K562 (cell line): ENCODE data around the gene RAI14. TPM values are rescaled to one million over a fixed set of nuclear protein-coding genes. Genes with fewer than 3 reads are reported as not detected.
A peak's percentile ranks its signal among the peaks of the same experiment; 100 is the strongest.

Source experiments
- CBX2 ChIP-seq: fragments of 200-600 bp; sonication (generic); IDR thresholded peaks from one replicate; pipeline ENCODE4 v1.6.1; 2012; ENCODE audit warnings: mild to moderate bottlenecking, low read length, inconsistent platforms; ENCODE audit not compliant: insufficient read depth, poor library complexity, severe bottlenecking
- DPF2 ChIP-seq: fragments of 450-650 bp; IDR thresholded peaks from 2 replicates; pipeline ENCODE4 v1.6.1; 2016
- FOS ChIP-seq: IDR thresholded peaks from 3 replicates; pipeline ENCODE4 v1.6.1; 2011; ENCODE audit not compliant: insufficient read length; ENCODE audit errors: extremely low read depth
- KDM5B ChIP-seq: fragments of 200-600 bp; sonication (generic); IDR thresholded peaks from 2 replicates; pipeline ENCODE4 v1.6.1; 2012; ENCODE audit warnings: low read depth, mild to moderate bottlenecking, moderate library complexity, low read length, control low read depth, inconsistent platforms; ENCODE audit not compliant: insufficient replicate concordance
- MAFG ChIP-seq: fragments of 450-650 bp; conservative IDR thresholded peaks from 2 replicates; pipeline ENCODE4 v1.6.1; 2016; ENCODE audit warnings: missing genetic modification characterization, missing compliant biosample characterization
- MAFK ChIP-seq: IDR thresholded peaks from 2 replicates; pipeline ENCODE4 v1.6.1; 2011; ENCODE audit warnings: low read length, improper control_type of control experiment
- NFE2L1 ChIP-seq: fragments of 450-650 bp; IDR thresholded peaks from 2 replicates; pipeline ENCODE4 v1.6.1; 2016; ENCODE audit warnings: missing genetic modification characterization, low read depth, mild to moderate bottlenecking, missing compliant biosample characterization, moderate library complexity, borderline replicate concordance
- NR2C1 ChIP-seq, 2 experiments: fragments of 450-650 bp; IDR thresholded peaks; 2 replicates each; pipeline ENCODE4 v1.6.1; 2017; ENCODE audit warnings: mild to moderate bottlenecking in 2 of 2, antibody characterized with exemption in 1 of 2, inconsistent platforms in 1 of 2, missing compliant biosample characterization in 1 of 2, missing genetic modification characterization in 1 of 2
- POLR2H ChIP-seq: IDR thresholded peaks from 2 replicates; pipeline ENCODE4 v1.6.1; 2016; ENCODE audit warnings: missing genetic modification characterization, low read depth, mild to moderate bottlenecking, control low read depth, missing compliant biosample characterization, moderate library complexity
- SPI1 ChIP-seq: IDR thresholded peaks from 2 replicates; pipeline ENCODE4 v1.6.1; 2011; ENCODE audit warnings: low read depth, low read length, control low read depth, borderline replicate concordance
- TAF15 ChIP-seq: fragments of 200-400 bp; formaldehyde crosslinking; IDR thresholded peaks from 2 replicates; pipeline ENCODE4 v1.6.1; 2017; ENCODE audit warnings: mild to moderate bottlenecking, low read depth, low read length, moderate library complexity
- ZNF124 ChIP-seq: sonication (generic); formaldehyde crosslinking; IDR thresholded peaks from 2 replicates; pipeline ENCODE4 v1.8.1; 2022; ENCODE audit warnings: missing genetic modification reagents
- polyA plus RNA-seq, 8 experiments: library from polyadenylated mRNA; depleted of rRNA in 4 of 8; stranded (reverse) in 5 of 8; unstranded in 3 of 8; fragments of >200 nt; fragmentation: Nextera tagmentation in 2 of 8; fragmentation: Illumina TruSeq in 1 of 8; extraction: Ambion mirVana in 2 of 8; extraction: Trizol in 1 of 8; gene quantifications; 2 replicates each; pipeline versions ENCODE4 v1.2.1 to v1.2.3, GENCODE V29; 2011 to 2014; ENCODE audit warnings: inconsistent platforms in 1 of 8, missing spikeins in 1 of 8
- total RNA-seq, 7 experiments: library from RNA; depleted of rRNA in 6 of 7; stranded (reverse); fragments of >200 nt in 6 of 7; fragmentation: Illumina TruSeq in 2 of 7; extraction: Trizol in 2 of 7; gene quantifications; 2 replicates each; pipeline versions ENCODE4 v1.2.1 to v1.2.3, GENCODE V29; 2011 to 2021; ENCODE audit warnings: low replicate concordance in 1 of 7
- TF ChIP-seq, protein P1 (sequence below): sonication (generic); formaldehyde crosslinking; IDR thresholded peaks from 2 replicates; pipeline ENCODE4 v1.8.0; 2022; ENCODE audit warnings: missing genetic modification reagents, mild to moderate bottlenecking, borderline replicate concordance
- TF ChIP-seq, protein P2 (sequence below): fragments of 250-450 bp; sonication (Bioruptor Pico); IDR thresholded peaks from 2 replicates; pipeline ENCODE4 v1.8.0; 2022; ENCODE audit warnings: moderate library complexity, mild to moderate bottlenecking, inconsistent platforms
- TF ChIP-seq, protein P3 (sequence below): fragments of 450-650 bp; IDR thresholded peaks from 2 replicates; pipeline ENCODE4 v1.6.1; 2016

RAI14 gene
- total and polyA plus RNA-seq, 9 of the 15 experiments (the other 6 are each of a cell fraction or from before 2014, with no cell fraction given) = 11.3 to 82.5 (median 34.8) TPM

DNA sequence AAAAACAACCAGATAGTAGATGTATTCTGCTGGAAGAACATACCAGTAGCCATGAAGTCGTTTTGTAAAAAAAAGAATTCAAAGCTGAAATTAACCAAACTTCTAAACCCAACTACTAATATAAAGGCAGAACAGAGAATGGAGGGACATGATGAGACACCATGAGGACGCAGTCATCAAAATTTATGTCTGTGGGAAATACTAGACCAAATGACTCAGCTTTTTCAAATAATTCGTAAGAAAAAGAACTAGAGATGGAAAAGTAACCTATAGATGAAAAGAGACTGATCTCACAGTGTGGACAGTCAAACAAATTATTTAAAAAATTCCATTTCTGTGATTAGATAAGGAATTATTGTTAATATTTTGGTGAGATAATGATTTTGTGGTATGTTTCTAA, 193.1 kb downstream of the RAI14 start (continued):
- TF ChIP-seq, protein P1, sequence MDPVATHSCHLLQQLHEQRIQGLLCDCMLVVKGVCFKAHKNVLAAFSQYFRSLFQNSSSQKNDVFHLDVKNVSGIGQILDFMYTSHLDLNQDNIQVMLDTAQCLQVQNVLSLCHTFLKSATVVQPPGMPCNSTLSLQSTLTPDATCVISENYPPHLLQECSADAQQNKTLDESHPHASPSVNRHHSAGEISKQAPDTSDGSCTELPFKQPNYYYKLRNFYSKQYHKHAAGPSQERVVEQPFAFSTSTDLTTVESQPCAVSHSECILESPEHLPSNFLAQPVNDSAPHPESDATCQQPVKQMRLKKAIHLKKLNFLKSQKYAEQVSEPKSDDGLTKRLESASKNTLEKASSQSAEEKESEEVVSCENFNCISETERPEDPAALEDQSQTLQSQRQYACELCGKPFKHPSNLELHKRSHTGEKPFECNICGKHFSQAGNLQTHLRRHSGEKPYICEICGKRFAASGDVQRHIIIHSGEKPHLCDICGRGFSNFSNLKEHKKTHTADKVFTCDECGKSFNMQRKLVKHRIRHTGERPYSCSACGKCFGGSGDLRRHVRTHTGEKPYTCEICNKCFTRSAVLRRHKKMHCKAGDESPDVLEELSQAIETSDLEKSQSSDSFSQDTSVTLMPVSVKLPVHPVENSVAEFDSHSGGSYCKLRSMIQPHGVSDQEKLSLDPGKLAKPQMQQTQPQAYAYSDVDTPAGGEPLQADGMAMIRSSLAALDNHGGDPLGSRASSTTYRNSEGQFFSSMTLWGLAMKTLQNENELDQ (CRISPR knock-in tag) = no peak
- TF ChIP-seq MAFK = peak; percentile 75; the same call in 1 of the 2 replicates
- no peak for TF ChIP-seq FOS
- no peak for TF ChIP-seq SPI1
- TF ChIP-seq, protein P2, sequence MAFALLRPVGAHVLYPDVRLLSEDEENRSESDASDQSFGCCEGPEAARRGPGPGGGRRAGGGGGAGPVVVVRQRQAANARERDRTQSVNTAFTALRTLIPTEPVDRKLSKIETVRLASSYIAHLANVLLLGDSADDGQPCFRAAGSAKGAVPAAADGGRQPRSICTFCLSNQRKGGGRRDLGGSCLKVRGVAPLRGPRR (CRISPR knock-in tag) = no peak
- no peak for TF ChIP-seq POLR2H (tag)
- no peak for TF ChIP-seq TAF15
- TF ChIP-seq DPF2 = 0 out of 2 replicates have a peak, but pooled peaks have one; percentile 13
- TF ChIP-seq KDM5B = no peak
- TF ChIP-seq NFE2L1 (tag) = peak; percentile 71; the same call in 1 of the 2 replicates
- peak; percentile 96 for TF ChIP-seq MAFG (tag)
- TF ChIP-seq CBX2 = no peak
- TF ChIP-seq, protein P3, sequence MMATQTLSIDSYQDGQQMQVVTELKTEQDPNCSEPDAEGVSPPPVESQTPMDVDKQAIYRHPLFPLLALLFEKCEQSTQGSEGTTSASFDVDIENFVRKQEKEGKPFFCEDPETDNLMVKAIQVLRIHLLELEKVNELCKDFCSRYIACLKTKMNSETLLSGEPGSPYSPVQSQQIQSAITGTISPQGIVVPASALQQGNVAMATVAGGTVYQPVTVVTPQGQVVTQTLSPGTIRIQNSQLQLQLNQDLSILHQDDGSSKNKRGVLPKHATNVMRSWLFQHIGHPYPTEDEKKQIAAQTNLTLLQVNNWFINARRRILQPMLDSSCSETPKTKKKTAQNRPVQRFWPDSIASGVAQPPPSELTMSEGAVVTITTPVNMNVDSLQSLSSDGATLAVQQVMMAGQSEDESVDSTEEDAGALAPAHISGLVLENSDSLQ = peak; percentile 55
- no peak for TF ChIP-seq ZNF124 (CRISPR knock-in tag)
- TF ChIP-seq NR2C1 (IDR thresholded peaks at IDR 0.05) = no peak
- TF ChIP-seq NR2C1 (tag; IDR thresholded peaks at IDR 0.05) = no peak
